GM23248 (cell line): ENCODE measurements around the gene TTR. TPM values are rescaled to one million over a fixed set of nuclear protein-coding genes. Genes with fewer than 3 reads are reported as not detected.

Experiments
- DNase-seq: peaks from one replicate; pipeline ENCODE4 v3.0.0-alpha.2; 2015
- H2AFZ ChIP-seq: fragments of 200-600 bp; sonication (generic); 2 replicates; pipeline ENCODE4 v1.6.1; 2016; ENCODE audit warnings: antibody characterized with exemption
- H3F3A ChIP-seq: fragments of 200-600 bp; sonication (generic); 2 replicates; pipeline ENCODE4 v1.6.1; 2016; ENCODE audit warnings: mild to moderate bottlenecking, antibody characterized with exemption, mixed run types; ENCODE audit not compliant: insufficient read depth
- H3K27ac ChIP-seq: fragments of 200-600 bp; sonication (generic); 2 replicates; pipeline ENCODE4 v1.5.1; 2016; ENCODE audit warnings: mild to moderate bottlenecking
- H3K27me3 ChIP-seq: fragments of 200-600 bp; sonication (generic); replicated peaks from 2 replicates; pipeline ENCODE4 v1.6.1; 2016; ENCODE audit warnings: mild to moderate bottlenecking; ENCODE audit not compliant: insufficient read depth
- H3K36me3 ChIP-seq: fragments of 200-600 bp; sonication (generic); 2 replicates; pipeline ENCODE4 v1.6.1; 2016; ENCODE audit warnings: low read depth, mild to moderate bottlenecking
- H3K4me1 ChIP-seq: fragments of 200-600 bp; sonication (generic); 2 replicates; pipeline ENCODE4 v1.6.1; 2016; ENCODE audit warnings: mild to moderate bottlenecking; ENCODE audit not compliant: insufficient read depth
- H3K4me2 ChIP-seq: fragments of 200-600 bp; sonication (generic); one replicate; pipeline ENCODE4 v1.6.1; 2016; ENCODE audit warnings: mild to moderate bottlenecking; ENCODE audit not compliant: unreplicated experiment
- H3K4me3 ChIP-seq: fragments of 200-600 bp; sonication (generic); 2 replicates; pipeline ENCODE4 v1.5.1; 2016; ENCODE audit warnings: mild to moderate bottlenecking
- H3K79me2 ChIP-seq: fragments of 200-600 bp; sonication (generic); 2 replicates; pipeline ENCODE4 v1.6.1; 2016; ENCODE audit warnings: mild to moderate bottlenecking; ENCODE audit not compliant: insufficient read depth
- H3K9ac ChIP-seq: fragments of 200-600 bp; sonication (generic); 2 replicates; pipeline ENCODE4 v1.6.1; 2016; ENCODE audit warnings: mild to moderate bottlenecking
- H3K9me2 ChIP-seq: fragments of 200-600 bp; sonication (generic); 2 replicates; pipeline ENCODE4 v1.6.1; 2016; ENCODE audit warnings: mixed run types, mild to moderate bottlenecking, moderate library complexity; ENCODE audit not compliant: insufficient read depth
- H3K9me3 ChIP-seq: fragments of 200-600 bp; sonication (generic); one replicate; pipeline ENCODE4 v1.6.1; 2017; ENCODE audit warnings: low read depth
- H4K20me1 ChIP-seq: fragments of 200-600 bp; sonication (generic); 2 replicates; pipeline ENCODE4 v1.6.0; 2016; ENCODE audit not compliant: insufficient read depth
- EZH2 ChIP-seq: fragments of 200-600 bp; sonication (generic); IDR thresholded peaks from 2 replicates; pipeline ENCODE4 v1.6.1; 2018; ENCODE audit warnings: antibody characterized with exemption, mild to moderate bottlenecking; ENCODE audit not compliant: insufficient read depth, poor library complexity, severe bottlenecking
- EZH2phosphoT487 ChIP-seq: fragments of 200-600 bp; sonication (generic); IDR thresholded peaks from 2 replicates; pipeline ENCODE4 v1.6.1; 2018; ENCODE audit warnings: antibody characterized with exemption, moderate library complexity, mild to moderate bottlenecking, low read depth; ENCODE audit not compliant: insufficient read depth
- WGBS, 2 experiments: methylation state at CpG; one replicate each; pipeline ENCODE4 v1.1.6; 2015 to 2017; ENCODE audit warnings: low lambda C conversion rate in 2 of 2, low coverage in 1 of 2; ENCODE audit errors: missing lambda C conversion rate in 2 of 2; 5-methylcytosine and 5-hydroxymethylcytosine counted together
- in situ Hi-C: fragments of 300-500 bp; cut with MboI; formaldehyde crosslinking; loops from 2 replicates; pipeline ENCODE4 v1.15.0; 2020
- polyA plus RNA-seq: library from polyadenylated mRNA; unstranded; fragments of >200 nt; fragmentation: Nextera tagmentation; extraction: Ambion mirVana; gene quantifications from 2 replicates; pipeline ENCODE4 v1.2.1, GENCODE V29; 2016
- total RNA-seq: library from RNA; depleted of rRNA; stranded (reverse); fragments of >200 nt; shearing (Covaris generic); gene quantifications from 2 replicates; pipeline ENCODE4 v1.2.3, GENCODE V29; 2014; rRNA removed

TTR gene
- total RNA-seq (not detected in 2 replicates), polyA plus RNA-seq (not detected in 2 replicates)

DNA sequence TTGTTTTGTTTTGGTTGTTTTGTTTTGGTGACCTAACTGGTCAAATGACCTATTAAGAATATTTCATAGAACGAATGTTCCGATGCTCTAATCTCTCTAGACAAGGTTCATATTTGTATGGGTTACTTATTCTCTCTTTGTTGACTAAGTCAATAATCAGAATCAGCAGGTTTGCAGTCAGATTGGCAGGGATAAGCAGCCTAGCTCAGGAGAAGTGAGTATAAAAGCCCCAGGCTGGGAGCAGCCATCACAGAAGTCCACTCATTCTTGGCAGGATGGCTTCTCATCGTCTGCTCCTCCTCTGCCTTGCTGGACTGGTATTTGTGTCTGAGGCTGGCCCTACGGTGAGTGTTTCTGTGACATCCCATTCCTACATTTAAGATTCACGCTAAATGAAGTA, at the start of gene TTR:
Gene TTR (plus strand): TSS at position 250 of the 400 bp plus-strand sequence. CDS start 26 bp downstream, at position 276.
- no peak within 1 kb of the TSS for H3K4me2 ChIP-seq
- H3K79me2 ChIP-seq = no peaks in the 10 kb centered on the region
- no peaks in the 10 kb centered on the region for H3K27me3 ChIP-seq
- WGBS, 2 experiments = 26 to 33% methylated on average over 5 of the region's 5 CpGs
- no peaks in the 10 kb centered on the region for H3K36me3 ChIP-seq
- no peak within 1 kb of the TSS for H3K27ac ChIP-seq
- no peak for DNase-seq
- H3K4me3 ChIP-seq = no peak within 1 kb of the TSS
- TF ChIP-seq EZH2phosphoT487 = no peak
- no peak for TF ChIP-seq EZH2
- H4K20me1 ChIP-seq = no peaks in the 10 kb centered on the region
- H3K9ac ChIP-seq = no peak within 1 kb of the TSS
- no peak within 1 kb of the TSS for H2AFZ ChIP-seq
- H3K9me2 ChIP-seq = no peaks in the 10 kb centered on the region
- no peaks in the 10 kb centered on the region for H3F3A ChIP-seq
- H3K9me3 ChIP-seq = no peaks in the 10 kb centered on the region
- in situ Hi-C loops = no loop called here
- H3K4me1 ChIP-seq = peaks cover 6% of the 10 kb centered on the region; the same call in 1 of the 2 replicates

DNA sequence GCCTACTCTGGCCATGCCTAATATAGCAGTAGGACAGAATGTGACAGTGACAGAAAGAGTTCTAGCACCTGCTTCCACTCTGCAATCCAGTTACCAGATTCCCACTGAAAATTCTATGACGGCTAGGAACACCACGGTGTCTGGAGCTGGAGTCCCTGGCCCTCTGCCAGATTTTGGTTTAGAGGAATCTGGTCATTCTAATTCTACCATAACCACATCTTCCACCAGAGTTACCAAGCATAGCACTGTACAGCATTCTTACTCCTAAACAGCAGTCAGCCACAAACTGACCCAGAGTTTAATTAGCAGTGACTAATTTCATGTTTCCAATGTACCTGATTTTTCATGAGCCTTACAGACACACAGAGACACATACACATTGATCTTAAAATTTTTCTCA, 45.2 kb upstream of the TTR start:
- no peak overlapping the region for H3K27ac ChIP-seq
- no peaks in the 10 kb centered on the region for H3K4me1 ChIP-seq
- H3F3A ChIP-seq = no peaks in the 10 kb centered on the region
- H3K4me3 ChIP-seq = no peak overlapping the region
- in situ Hi-C loops = loop anchor here (25.0 kb wide), 1 partner anchor 109 kb away; the partner anchor contains the start of gene DSG3
- H3K4me2 ChIP-seq = no peak overlapping the region
- H3K36me3 ChIP-seq = no peaks in the 10 kb centered on the region
- 71 to 75% methylated on average over 2 of the region's 2 CpGs for WGBS, 2 experiments
- H3K9ac ChIP-seq = no peak overlapping the region
- no peaks in the 10 kb centered on the region for H3K9me3 ChIP-seq
- no peaks in the 10 kb centered on the region for H3K27me3 ChIP-seq
- DNase-seq = no peak
- no peaks in the 10 kb centered on the region for H3K79me2 ChIP-seq
- no peak overlapping the region for H2AFZ ChIP-seq
- no peaks in the 10 kb centered on the region for H3K9me2 ChIP-seq
- no peaks in the 10 kb centered on the region for H4K20me1 ChIP-seq
- TF ChIP-seq EZH2phosphoT487 (no peak), EZH2 (no peak)

DNA sequence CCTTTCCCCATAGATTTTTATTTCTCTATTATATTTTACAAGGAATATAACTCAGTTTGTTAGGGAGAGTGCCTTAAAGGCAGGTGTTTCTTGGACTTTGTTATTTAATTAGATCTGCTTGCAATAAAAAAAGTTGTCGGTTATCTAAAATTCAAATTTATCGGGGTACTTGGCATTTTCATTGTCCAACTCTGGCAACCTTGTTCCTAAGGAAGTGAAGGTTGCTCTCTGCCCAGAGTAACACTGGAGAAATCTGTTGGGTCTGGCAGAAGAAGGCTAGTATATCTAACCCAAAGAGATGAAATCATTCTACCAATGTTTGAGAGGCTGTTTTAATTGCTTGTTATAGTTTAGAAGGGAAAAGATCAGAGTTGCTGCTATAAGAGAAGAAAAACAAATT, 42.8 kb upstream of the TTR start:
- WGBS, 2 experiments = 83 to 87% methylated on average over 2 of the region's 2 CpGs
- Histone ChIP-seq H3K27ac (no peak overlapping the region), H3F3A (no peaks in the 10 kb centered on the region), H3K9me3 (no peaks in the 10 kb centered on the region), H4K20me1 (no peaks in the 10 kb centered on the region), H3K9me2 (no peaks in the 10 kb centered on the region), H3K9ac (no peak overlapping the region), H3K79me2 (no peaks in the 10 kb centered on the region), H3K4me1 (no peaks in the 10 kb centered on the region), H3K4me2 (no peak overlapping the region), H3K4me3 (no peak overlapping the region), H3K36me3 (no peaks in the 10 kb centered on the region), H3K27me3 (no peaks in the 10 kb centered on the region), H2AFZ (no peak overlapping the region)
- in situ Hi-C loops = loop anchor here (25.0 kb wide), 1 partner anchor 112 kb away; the partner anchor contains the start of gene DSG3
- no peak for DNase-seq
- TF ChIP-seq EZH2 (no peak), EZH2phosphoT487 (no peak)

DNA sequence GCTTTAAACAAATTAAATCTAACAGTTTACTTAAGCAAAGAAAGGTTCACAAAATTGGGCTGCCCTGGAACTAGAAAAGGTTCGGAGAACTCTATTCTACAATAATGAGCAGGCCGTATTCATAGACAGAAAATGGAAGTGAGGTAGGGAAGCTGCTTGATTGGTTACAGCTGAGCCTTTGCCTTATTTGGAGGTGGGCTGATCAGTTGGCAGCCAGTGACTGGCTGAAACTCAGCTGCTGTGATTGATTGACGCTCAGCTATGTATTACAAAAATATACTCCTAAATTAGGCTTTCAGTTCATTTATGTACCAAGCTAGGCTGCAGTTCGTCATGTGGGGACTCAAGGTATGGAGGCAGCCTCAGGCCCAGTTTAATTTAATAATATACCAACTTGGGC, 42.3 kb upstream of the TTR start:
- Histone ChIP-seq H3F3A (no peaks in the 10 kb centered on the region), H3K9me3 (no peaks in the 10 kb centered on the region), H3K27ac (no peak overlapping the region), H3K27me3 (no peaks in the 10 kb centered on the region), H3K9ac (no peak overlapping the region), H3K9me2 (no peaks in the 10 kb centered on the region), H3K4me3 (no peak overlapping the region), H4K20me1 (no peaks in the 10 kb centered on the region), H3K4me2 (no peak overlapping the region), H3K4me1 (no peaks in the 10 kb centered on the region), H3K79me2 (no peaks in the 10 kb centered on the region), H3K36me3 (no peaks in the 10 kb centered on the region), H2AFZ (no peak overlapping the region)
- DNase-seq = no peak
- in situ Hi-C loops = loop anchor here (25.0 kb wide), 1 partner anchor 112 kb away; the partner anchor contains the start of gene DSG3
- WGBS, 2 experiments = 59 to 66% methylated on average over 4 of the region's 4 CpGs
- TF ChIP-seq EZH2 (no peak), EZH2phosphoT487 (no peak)

DNA sequence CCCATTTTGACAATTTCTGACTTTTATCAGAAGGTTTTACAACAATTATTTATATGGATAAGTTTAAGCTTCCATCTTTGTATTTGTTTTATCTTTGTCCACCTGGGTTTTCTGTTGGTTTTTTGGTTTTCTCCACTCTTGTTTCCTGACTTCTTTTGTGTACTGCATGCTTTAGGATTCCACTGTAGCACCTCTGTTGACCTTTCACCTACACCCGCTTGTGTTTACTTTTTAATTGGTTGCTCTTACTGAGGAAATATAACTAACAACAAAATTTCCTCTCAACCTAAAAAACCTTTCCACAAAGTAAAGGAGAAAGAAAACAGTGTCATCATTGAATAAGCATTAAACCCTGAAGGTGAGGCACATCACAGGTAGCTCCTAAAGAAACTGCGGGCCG, 39.8 kb upstream of the TTR start:
- no peaks in the 10 kb centered on the region for H3K4me1 ChIP-seq
- no peaks in the 10 kb centered on the region for H3K9me2 ChIP-seq
- DNase-seq = no peak
- no peak overlapping the region for H3K4me3 ChIP-seq
- 82 to 86% methylated on average over 3 of the region's 3 CpGs for WGBS, 2 experiments
- H4K20me1 ChIP-seq = no peaks in the 10 kb centered on the region
- TF ChIP-seq EZH2 (no peak), EZH2phosphoT487 (no peak)
- H3K4me2 ChIP-seq = no peak overlapping the region
- H2AFZ ChIP-seq = no peak overlapping the region
- no peak overlapping the region for H3K27ac ChIP-seq
- in situ Hi-C loops = loop anchor here (10.0 to 25.0 kb wide), 2 partner anchors 253 to 410 kb away; no protein-coding TSS in a partner anchor
- H3K79me2 ChIP-seq = no peaks in the 10 kb centered on the region
- H3K9me3 ChIP-seq = no peaks in the 10 kb centered on the region
- H3F3A ChIP-seq = no peaks in the 10 kb centered on the region
- no peaks in the 10 kb centered on the region for H3K36me3 ChIP-seq
- no peaks in the 10 kb centered on the region; the same call in 1 of the 2 replicates for H3K27me3 ChIP-seq
- no peak overlapping the region for H3K9ac ChIP-seq
